IMR-90 (cell line): ENCODE data around the gene ZNF384. TPM values are rescaled to one million over a fixed set of nuclear protein-coding genes. Genes with fewer than 3 reads are reported as not detected.

Experiments used
- ATAC-seq: fragments of 200-7000 bp; cut with Tn5 transposase; 2 replicates; pipeline ENCODE4 v1.9.1; 2020; ENCODE audit warnings: low read depth, mild to moderate bottlenecking, moderate library complexity
- BruUV-seq: library from RNA; stranded (reverse); fragments of 400-500 nt; replicated peaks from 2 replicates; lab custom pipeline; 2021; lab: Mats Ljungman, UMichigan
- CTCF ChIA-PET: fragments of 300-600 bp; formaldehyde crosslinking; extraction: SDS; loops from one replicate; lab custom pipeline; 2021; ENCODE audit warnings: antibody characterized with exemption; lab: Yijun Ruan, JAX
- POLR2A ChIA-PET: fragments of 300-600 bp; sonication (Branson Sonifier 250); formaldehyde crosslinking; loops from one replicate; lab custom pipeline; 2022; ENCODE audit warnings: antibody characterized with exemption; ENCODE audit not compliant: unreplicated experiment; lab: Charles Lee
- DNase-seq: peaks from one replicate; pipeline ENCODE4 v3.0.0; 2013
- H2AFZ ChIP-seq: replicated peaks from 2 replicates; pipeline ENCODE3; 2013; ENCODE audit warnings: low read length, mild to moderate bottlenecking; ENCODE audit not compliant: poor library complexity
- H2AK5ac ChIP-seq: 2 replicates; pipeline ENCODE4 v1.6.1; 2013; ENCODE audit warnings: low read depth, low read length, inconsistent platforms
- H2AK9ac ChIP-seq: replicated peaks from 2 replicates; pipeline ENCODE3; 2013; ENCODE audit warnings: mild to moderate bottlenecking, low read depth, low read length, moderate library complexity; ENCODE audit not compliant: poor library complexity
- H2BK120ac ChIP-seq: 2 replicates; pipeline ENCODE4 v1.6.1; 2013; ENCODE audit warnings: low read depth, low read length, inconsistent platforms
- H2BK15ac ChIP-seq: 3 replicates; pipeline ENCODE4 v1.6.1; 2013; ENCODE audit warnings: low read depth, low read length, inconsistent platforms
- H2BK20ac ChIP-seq: 2 replicates; pipeline ENCODE4 v1.6.1; 2013; ENCODE audit warnings: low read depth, mild to moderate bottlenecking, inconsistent platforms, low read length, moderate library complexity
- H2BK5ac ChIP-seq: 2 replicates; pipeline ENCODE4 v1.6.1; 2013; ENCODE audit warnings: mild to moderate bottlenecking, low read depth, low read length, inconsistent platforms; ENCODE audit not compliant: poor library complexity, severe bottlenecking
- H3K14ac ChIP-seq: replicated peaks from 2 replicates; pipeline ENCODE4 v1.6.1; 2013; ENCODE audit warnings: low read depth, low read length, inconsistent platforms
- H3K18ac ChIP-seq: 2 replicates; pipeline ENCODE4 v1.6.1; 2013; ENCODE audit warnings: low read depth, low read length, control low read depth
- H3K23ac ChIP-seq: 2 replicates; pipeline ENCODE4 v1.6.1; 2013; ENCODE audit warnings: low read depth, low read length, inconsistent platforms
- H3K27ac ChIP-seq: 2 replicates; pipeline ENCODE4 v1.5.1; 2013; ENCODE audit warnings: mild to moderate bottlenecking, control low read depth, low read length; ENCODE audit not compliant: insufficient read depth
- H3K27me3 ChIP-seq: 2 replicates; pipeline ENCODE4 v1.6.1; 2013; ENCODE audit warnings: low read length; ENCODE audit not compliant: control insufficient read depth, insufficient read depth
- H3K36me3 ChIP-seq: 2 replicates; pipeline ENCODE4 v1.6.1; 2013; ENCODE audit warnings: low read length, mixed read lengths; ENCODE audit not compliant: control insufficient read depth, insufficient read depth
- H3K4ac ChIP-seq: 2 replicates; pipeline ENCODE4 v1.6.1; 2013; ENCODE audit warnings: low read depth, low read length, inconsistent platforms
- H3K4me1 ChIP-seq: 2 replicates; pipeline ENCODE4 v1.6.1; 2013; ENCODE audit warnings: low read length, mixed read lengths; ENCODE audit not compliant: control insufficient read depth, insufficient read depth
- H3K4me2 ChIP-seq: 2 replicates; pipeline ENCODE4 v1.6.1; 2013; ENCODE audit warnings: low read depth, mild to moderate bottlenecking, control low read depth, low read length, moderate library complexity
- H3K4me3 ChIP-seq: 2 replicates; pipeline ENCODE4 v1.5.1; 2013; ENCODE audit warnings: low read depth, mild to moderate bottlenecking, control low read depth, low read length, moderate library complexity; ENCODE audit not compliant: insufficient read depth
- H3K56ac ChIP-seq: 2 replicates; pipeline ENCODE4 v1.6.1; 2013; ENCODE audit warnings: low read length, inconsistent platforms; ENCODE audit not compliant: insufficient read depth; ENCODE audit errors: extremely low read depth
- H3K79me1 ChIP-seq, 2 experiments: 2 replicates each; pipeline ENCODE4 v1.6.1; 2013; ENCODE audit warnings: low read length in 2 of 2, inconsistent platforms in 1 of 2, low read depth in 1 of 2
- H3K9ac ChIP-seq: 2 replicates; pipeline ENCODE4 v1.6.1; 2013; ENCODE audit warnings: low read depth, low read length, control low read depth
- H3K9me1 ChIP-seq: 2 replicates; pipeline ENCODE4 v1.6.1; 2013; ENCODE audit warnings: low read length, inconsistent platforms; ENCODE audit not compliant: insufficient read depth
- H3K9me3 ChIP-seq: 2 replicates; pipeline ENCODE4 v1.6.1; 2013; ENCODE audit warnings: low read length; ENCODE audit not compliant: control insufficient read depth, insufficient read depth
- H4K20me1 ChIP-seq: 2 replicates; pipeline ENCODE4 v1.6.1; 2013; ENCODE audit warnings: low read length, inconsistent platforms; ENCODE audit not compliant: insufficient read depth
- H4K5ac ChIP-seq: 2 replicates; pipeline ENCODE4 v1.6.1; 2013; ENCODE audit warnings: mild to moderate bottlenecking, low read depth, low read length, control low read depth
- H4K8ac ChIP-seq, 2 experiments: 2 replicates each; pipeline ENCODE4 v1.6.1; 2013; ENCODE audit warnings: low read depth in 2 of 2, low read length in 2 of 2, control low read depth in 1 of 2, inconsistent platforms in 1 of 2
- H4K91ac ChIP-seq: 2 replicates; pipeline ENCODE4 v1.6.1; 2013; ENCODE audit warnings: low read depth, low read length, inconsistent platforms; ENCODE audit not compliant: insufficient read depth
- CEBPB ChIP-seq: IDR thresholded peaks from 2 replicates; pipeline ENCODE4 v1.6.1; 2012; ENCODE audit warnings: low read depth, low read length, improper control_type of control experiment
- CHD1 ChIP-seq: IDR thresholded peaks from 2 replicates; pipeline ENCODE4 v1.6.1; 2012; ENCODE audit warnings: low read depth, low read length, improper control_type of control experiment
- FOS ChIP-seq: fragments of 150-350 bp; IDR thresholded peaks from 2 replicates; pipeline ENCODE4 v1.6.1; 2016; ENCODE audit warnings: low read depth, low read length
- NFE2L2 ChIP-seq: fragments of 150-350 bp; IDR thresholded peaks from 2 replicates; pipeline ENCODE4 v1.6.1; 2016; ENCODE audit warnings: low read depth, mild to moderate bottlenecking, low read length
- RFX5 ChIP-seq: IDR thresholded peaks from 2 replicates; pipeline ENCODE4 v1.8.0; 2012; ENCODE audit warnings: low read depth, mild to moderate bottlenecking, low read length, moderate library complexity
- SMC3 ChIP-seq: fragments of 150-350 bp; IDR thresholded peaks from 2 replicates; pipeline ENCODE4 v1.6.1; 2016; ENCODE audit warnings: low read depth, mild to moderate bottlenecking, antibody characterized with exemption, low read length, moderate library complexity
- WGBS, 2 experiments: methylation state at CpG; one replicate each; pipeline versions ENCODE4 v1.1.5 to v1.1.7; 2013; ENCODE audit warnings: missing lambda C conversion rate in 2 of 2; ENCODE audit not compliant: insufficient read length in 1 of 2; ENCODE audit errors: extremely low coverage in 2 of 2; 5-methylcytosine and 5-hydroxymethylcytosine counted together
- dilution Hi-C: fragments of 300-500 bp; cut with HindIII; formaldehyde crosslinking; loops from one replicate; pipeline ENCODE4 v1.14.3; 2018; ENCODE audit warnings: low sequenced_read_pairs; ENCODE audit not compliant: unreplicated experiment
- in situ Hi-C: fragments of 300-500 bp; cut with MboI; formaldehyde crosslinking; loops from 3 replicates; pipeline ENCODE4 v1.14.3; 2019; ENCODE audit warnings: low sequenced_read_pairs, inconsistent platforms, mixed read lengths
- intact Hi-C: fragments of 100-400 bp; cut with micrococcal nuclease; formaldehyde crosslinking; loops from 2 replicates; pipeline ENCODE4 v1.10.0; 2022
- polyA plus RNA-seq, 3 experiments: library from polyadenylated mRNA; depleted of rRNA; stranded (reverse); fragments of >200 nt; gene quantifications; 2 replicates each; pipeline ENCODE4 v1.2.3, GENCODE V29; 2012; ENCODE audit warnings: low replicate concordance in 1 of 3
- total RNA-seq: library from RNA; depleted of rRNA; stranded (reverse); fragments of >200 nt; gene quantifications from 2 replicates; pipeline ENCODE4 v1.2.3, GENCODE V29; 2012
- TF ChIP-seq, protein P1 (sequence below): fragments of 150-350 bp; IDR thresholded peaks from 2 replicates; pipeline ENCODE4 v1.6.1; 2016; ENCODE audit warnings: low read depth, mild to moderate bottlenecking, low read length, moderate library complexity, borderline replicate concordance
- TF ChIP-seq, protein P2 (sequence below): fragments of 150-350 bp; IDR thresholded peaks from 2 replicates; pipeline ENCODE4 v1.6.1; 2017; ENCODE audit warnings: mild to moderate bottlenecking, antibody characterized with exemption, low read length, low read depth

ZNF384 gene
- total and polyA plus RNA-seq, 2 of the 4 experiments (the other 2 are of a cell fraction) = 16.3 to 55.6 TPM

DNA sequence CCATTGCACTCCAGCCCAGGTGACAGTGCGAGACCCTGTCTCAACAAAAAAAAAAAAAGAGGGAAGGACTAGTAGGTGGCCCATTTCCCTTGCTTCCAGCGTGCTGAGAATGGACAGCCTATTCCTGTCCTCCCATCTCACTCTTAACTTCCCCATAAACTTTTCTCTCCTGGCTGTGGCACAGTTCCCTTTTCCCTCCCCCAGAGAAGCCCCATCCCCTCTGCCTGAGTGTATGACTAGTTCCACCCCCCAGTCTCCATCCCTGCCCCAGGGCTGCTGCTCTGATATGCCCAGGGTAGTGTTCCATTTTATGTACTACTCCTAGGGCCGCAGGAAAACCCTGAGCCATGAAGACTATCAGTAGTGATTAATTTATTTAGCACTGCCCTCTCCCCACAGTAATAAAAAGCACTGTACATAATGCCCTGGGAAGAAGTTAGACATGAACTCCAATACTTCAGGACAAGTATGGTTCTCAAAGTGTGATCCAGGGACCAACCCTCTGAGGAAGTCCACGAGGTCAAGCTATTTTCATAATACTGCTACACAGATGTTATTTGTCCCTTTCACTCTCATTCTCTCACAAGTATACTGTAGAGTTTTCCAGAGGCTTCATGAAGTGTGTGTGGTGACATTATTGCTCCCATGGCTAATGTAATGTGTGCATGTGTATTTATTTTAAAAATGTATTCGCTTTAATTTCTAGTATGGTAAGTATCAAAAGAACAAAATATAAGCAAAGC is 70.5 kb downstream of the ZNF384 start:
- Histone ChIP-seq H2BK5ac (no peak overlapping the region), H2BK20ac (no peak overlapping the region), H4K91ac (no peak overlapping the region), H4K20me1 (no peaks in the 10 kb centered on the region), H3K4ac (no peak overlapping the region), H3K14ac (no peak overlapping the region), H3K4me3 (no peak overlapping the region), H3K79me1 (no peaks in the 10 kb centered on the region), H3K9me1 (peaks cover 5% of the 10 kb centered on the region; the same call in 1 of the 2 replicates), H3K4me2 (no peak overlapping the region), H2AK9ac (peak overlapping the region; percentile 63), H2BK120ac (no peak overlapping the region), H3K36me3 (no peaks in the 10 kb centered on the region), H2AK5ac (no peak overlapping the region), H3K4me1 (peaks cover 4% of the 10 kb centered on the region), H3K27me3 (no peaks in the 10 kb centered on the region), H3K18ac (no peak overlapping the region), H3K23ac (no peak overlapping the region), H3K27ac (no peak overlapping the region), H3K9me3 (no peaks in the 10 kb centered on the region), H2AFZ (no peak overlapping the region), H4K5ac (no peak overlapping the region), H3K56ac (no peak overlapping the region), H2BK15ac (no peak overlapping the region), H3K9ac (no peak overlapping the region), H4K8ac (0 out of 4 replicates have a peak overlapping the region, but pooled peaks of 1 of the 2 experiments have one; percentile 3)
- dilution Hi-C loops = no loop called here
- ATAC-seq (no peak), DNase-seq (no peak)
- POLR2A ChIA-PET = no interaction called here
- CTCF ChIA-PET = interaction anchor here (1.1 kb wide), 1 partner anchor 66 kb away, joined by 3 read pairs; no protein-coding TSS in a partner anchor
- WGBS, 2 experiments = no CpG with 5 or more reads among the region's 5 CpGs
- intact Hi-C loops = loop anchor here (5.0 to 10.0 kb wide), 2 partner anchors 44 to 146 kb away; partner anchors contain the start of genes ING4 and PTMS
- in situ Hi-C loops = loop anchor here (10.0 kb wide), 1 partner anchor 206 kb away; the partner anchor contains the start of genes GPR162 and P3H3
- TF ChIP-seq NFE2L2 (no peak), FOS (no peak), CEBPB (no peak), SMC3 (no peak), RFX5 (no peak), CHD1 (no peak)
- TF ChIP-seq, protein P1, sequence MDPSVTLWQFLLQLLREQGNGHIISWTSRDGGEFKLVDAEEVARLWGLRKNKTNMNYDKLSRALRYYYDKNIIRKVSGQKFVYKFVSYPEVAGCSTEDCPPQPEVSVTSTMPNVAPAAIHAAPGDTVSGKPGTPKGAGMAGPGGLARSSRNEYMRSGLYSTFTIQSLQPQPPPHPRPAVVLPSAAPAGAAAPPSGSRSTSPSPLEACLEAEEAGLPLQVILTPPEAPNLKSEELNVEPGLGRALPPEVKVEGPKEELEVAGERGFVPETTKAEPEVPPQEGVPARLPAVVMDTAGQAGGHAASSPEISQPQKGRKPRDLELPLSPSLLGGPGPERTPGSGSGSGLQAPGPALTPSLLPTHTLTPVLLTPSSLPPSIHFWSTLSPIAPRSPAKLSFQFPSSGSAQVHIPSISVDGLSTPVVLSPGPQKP = no peak
- TF ChIP-seq, protein P2, sequence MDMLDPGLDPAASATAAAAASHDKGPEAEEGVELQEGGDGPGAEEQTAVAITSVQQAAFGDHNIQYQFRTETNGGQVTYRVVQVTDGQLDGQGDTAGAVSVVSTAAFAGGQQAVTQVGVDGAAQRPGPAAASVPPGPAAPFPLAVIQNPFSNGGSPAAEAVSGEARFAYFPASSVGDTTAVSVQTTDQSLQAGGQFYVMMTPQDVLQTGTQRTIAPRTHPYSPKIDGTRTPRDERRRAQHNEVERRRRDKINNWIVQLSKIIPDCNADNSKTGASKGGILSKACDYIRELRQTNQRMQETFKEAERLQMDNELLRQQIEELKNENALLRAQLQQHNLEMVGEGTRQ = no peak
- BruUV-seq = no TSS peak
